Medulla oblongata (tissue), 1 donor: ENCODE data around the gene CST9L.
"Not testable (repeated sequence)": the region's sequence is repeated elsewhere in the genome, so short reads cannot be mapped to it uniquely, and the experiment has no call there.

Source experiments
- DNase-seq: peaks from one replicate; pipeline ENCODE4 v3.0.0-alpha.2; 2015; ENCODE audit errors: extremely low spot score

The CST9L gene

GRCh38 chr20:23586735-23587525 is 18.6 kb upstream of the CST9L start:
- DNase-seq = no peak

- no peak for DNase-seq
These were observed 17.8 kb upstream of the CST9L start for GRCh38 chr20:23585808-23586734.

GRCh38 chr20:23585449-23585807 is 17.1 kb upstream of the CST9L start:
- DNase-seq = no peak

- DNase-seq = no peak
These were observed 16.3 kb upstream of the CST9L start for GRCh38 chr20:23584434-23585199.

- no peak for DNase-seq
These were observed 15.2 kb upstream of the CST9L start for GRCh38 chr20:23583526-23583925.

GRCh38 chr20:23582293-23582692 is 14.0 kb upstream of the CST9L start:
- DNase-seq = no peak

GRCh38 chr20:23581833-23582232 is 13.5 kb upstream of the CST9L start:
- not testable (repeated sequence) for DNase-seq

- no peak for DNase-seq
These were observed 6.7 kb upstream of the CST9L start for GRCh38 chr20:23574977-23575376.

GRCh38 chr20:23570178-23570760 is 2.0 kb upstream of the CST9L start:
- DNase-seq = no peak

- DNase-seq = no peak
These were observed 1.3 kb upstream of the CST9L start for GRCh38 chr20:23569570-23569969.

- no peak for DNase-seq
These were observed 667 bp upstream of the CST9L start for GRCh38 chr20:23568971-23569330.

- no peak for DNase-seq
These were observed 1.9 kb downstream of the CST9L start for GRCh38 chr20:23566199-23566932.

- no peak for DNase-seq
These were observed 2.7 kb downstream of the CST9L start for GRCh38 chr20:23565503-23566045.

- no peak for DNase-seq
These were observed 3.4 kb downstream of the CST9L start for GRCh38 chr20:23564927-23565326.

GRCh38 chr20:23562721-23563342 is 5.5 kb downstream of the CST9L start:
- DNase-seq = no peak

GRCh38 chr20:23554401-23554800 is 13.9 kb downstream of the CST9L start:
- DNase-seq = no peak

- no peak for DNase-seq
These were observed 16.5 kb downstream of the CST9L start for GRCh38 chr20:23551786-23552185.

GRCh38 chr20:23551383-23551782 is 16.9 kb downstream of the CST9L start:
- no peak for DNase-seq

GRCh38 chr20:23550227-23550626 is 18.1 kb downstream of the CST9L start:
- DNase-seq = no peak

GRCh38 chr20:23548408-23548807 is 19.9 kb downstream of the CST9L start:
- no peak for DNase-seq
